CD14-positive monocyte (primary cell): ENCODE measurements around the gene PYROXD2. TPM values are rescaled to one million over a fixed set of nuclear protein-coding genes. Genes with fewer than 3 reads are reported as not detected.

ENCODE experiments used
- DNase-seq, 3 donors: peaks; one replicate each; pipeline ENCODE4 v3.0.0-alpha.2; 2011 to 2022
- H2AFZ ChIP-seq: 2 replicates; pipeline ENCODE4 v1.6.0; 2012; ENCODE audit warnings: mild to moderate bottlenecking, low read depth, low read length, inconsistent platforms; ENCODE audit not compliant: insufficient read depth, poor library complexity, severe bottlenecking
- H3K27ac ChIP-seq, 2 donors: 1 replicate in 1 of 2; 2 replicates in 1 of 2; pipeline ENCODE4 v1.5.1; 2012 to 2013; ENCODE audit warnings: low read length in 2 of 2, control low read depth in 1 of 2, inconsistent platforms in 1 of 2, low read depth in 1 of 2, mild to moderate bottlenecking in 1 of 2
- H3K27me3 ChIP-seq, 2 donors: one replicate each; pipeline versions ENCODE4 v1.6.0 to v1.6.1; 2011 to 2013; ENCODE audit warnings: low read length in 2 of 2; ENCODE audit not compliant: control insufficient read depth in 2 of 2, insufficient read depth in 2 of 2
- H3K36me3 ChIP-seq, 2 donors: replicated peaks in 1 of 2; 1 replicate in 1 of 2; 2 replicates in 1 of 2; pipeline versions ENCODE4 v1.5.1 to v1.6.1; 2012 to 2013; ENCODE audit warnings: low read length in 2 of 2, control low read depth in 1 of 2, inconsistent platforms in 1 of 2, mild to moderate bottlenecking in 1 of 2; ENCODE audit not compliant: insufficient read depth in 2 of 2, control insufficient read depth in 1 of 2
- H3K4me1 ChIP-seq, 2 donors: 1 replicate in 1 of 2; 2 replicates in 1 of 2; pipeline versions ENCODE4 v1.5.1 to v1.6.1; 2012 to 2013; ENCODE audit warnings: low read length in 2 of 2, control low read depth in 1 of 2, inconsistent platforms in 1 of 2, mild to moderate bottlenecking in 1 of 2, moderate library complexity in 1 of 2; ENCODE audit not compliant: insufficient read depth in 2 of 2, control insufficient read depth in 1 of 2
- H3K4me2 ChIP-seq: replicated peaks from 2 replicates; pipeline ENCODE3; 2012; ENCODE audit warnings: low read length, moderate library complexity, mild to moderate bottlenecking; ENCODE audit not compliant: poor library complexity, severe bottlenecking; ENCODE audit errors: extremely low read depth
- H3K4me3 ChIP-seq, 3 experiments: fragments of 200-600 bp in 1 of 3; sonication (generic) in 1 of 3; replicated peaks in 1 of 3; 1 replicate in 2 of 3; 2 replicates in 1 of 3; pipeline ENCODE4 v1.5.1; 2011 to 2013; ENCODE audit warnings: low read length in 3 of 3, mild to moderate bottlenecking in 3 of 3, control low read depth in 2 of 3, low read depth in 2 of 3, inconsistent platforms in 1 of 3, moderate library complexity in 1 of 3
- H3K79me2 ChIP-seq: 2 replicates; pipeline ENCODE4 v1.6.0; 2012; ENCODE audit warnings: mild to moderate bottlenecking, control low read depth, inconsistent platforms, low read length, moderate library complexity; ENCODE audit not compliant: insufficient read depth
- H3K9ac ChIP-seq: 2 replicates; pipeline ENCODE4 v1.6.0; 2017; ENCODE audit warnings: low read length, mild to moderate bottlenecking; ENCODE audit not compliant: insufficient read depth, poor library complexity, severe bottlenecking
- H3K9me3 ChIP-seq, 2 donors: replicated peaks in 1 of 2; 1 replicate in 1 of 2; 2 replicates in 1 of 2; pipeline versions ENCODE4 v1.5.1 to v1.6.1; 2012 to 2013; ENCODE audit warnings: low read length in 2 of 2, control low read depth in 1 of 2; ENCODE audit not compliant: control insufficient read depth in 1 of 2, insufficient read depth in 1 of 2
- H4K20me1 ChIP-seq: 2 replicates; pipeline ENCODE4 v1.6.0; 2012; ENCODE audit warnings: mild to moderate bottlenecking, low read length, control low read depth, moderate library complexity; ENCODE audit not compliant: insufficient read depth
- H3K27ac Mint-ChIP-seq, 7 donors: one replicate each; pipeline ENCODE4 v1.8.0; 2020; ENCODE audit warnings: mild to moderate bottlenecking in 7 of 7, mixed read lengths in 7 of 7, moderate library complexity in 6 of 7, inconsistent platforms in 2 of 7
- H3K27me3 Mint-ChIP-seq, 3 donors: one replicate each; pipeline ENCODE4 v1.8.0; 2021 to 2022; ENCODE audit warnings: low read depth in 3 of 3, mild to moderate bottlenecking in 3 of 3, mixed read lengths in 3 of 3, moderate library complexity in 3 of 3, inconsistent platforms in 1 of 3
- H3K36me3 Mint-ChIP-seq, 2 donors: one replicate each; pipeline ENCODE4 v1.8.0; 2020; ENCODE audit warnings: mixed read lengths in 2 of 2, inconsistent platforms in 1 of 2, mild to moderate bottlenecking in 1 of 2
- H3K4me1 Mint-ChIP-seq: one replicate; pipeline ENCODE4 v1.8.0; 2020; ENCODE audit warnings: mild to moderate bottlenecking, mixed read lengths
- H3K4me3 Mint-ChIP-seq, 2 donors: one replicate each; pipeline ENCODE4 v1.8.0; 2020; ENCODE audit warnings: mild to moderate bottlenecking in 2 of 2, mixed read lengths in 2 of 2, moderate library complexity in 1 of 2
- H3K9me3 Mint-ChIP-seq, 7 donors: one replicate each; pipeline ENCODE4 v1.8.0; 2020 to 2022; ENCODE audit warnings: mixed read lengths in 7 of 7, mild to moderate bottlenecking in 6 of 7, moderate library complexity in 6 of 7, inconsistent platforms in 2 of 7
- WGBS: methylation state at CpG from one replicate; pipeline ENCODE4 v1.1.5; 2013; ENCODE audit warnings: missing lambda C conversion rate; ENCODE audit not compliant: insufficient coverage; 5-methylcytosine and 5-hydroxymethylcytosine counted together
- intact Hi-C, 2 donors: fragments of 100-400 bp; cut with micrococcal nuclease; formaldehyde crosslinking; loops; one replicate each; pipeline versions ENCODE4 v1.15.0 to v1.15.1; 2023
- polyA plus RNA-seq, 3 donors: library from polyadenylated mRNA; depleted of rRNA in 1 of 3; unstranded in 2 of 3; stranded (reverse) in 1 of 3; fragments of 300-500 nt in 2 of 3; fragments of >200 nt in 1 of 3; fragmentation: Illumina TruSeq in 2 of 3; gene quantifications; 1 replicate in 2 of 3; 2 replicates in 1 of 3; pipeline ENCODE4 v1.2.3, GENCODE V29; 2012 to 2021
- TF ChIP-seq, protein P1 (sequence below): fragments of 200-600 bp; IDR thresholded peaks from one replicate; pipeline ENCODE4 v1.8.0; 2022; ENCODE audit warnings: antibody characterized with exemption, mild to moderate bottlenecking

The PYROXD2 gene
- polyA plus RNA-seq, 3 donors: 0.27 to 21.6 (median 1.00) TPM

DNA sequence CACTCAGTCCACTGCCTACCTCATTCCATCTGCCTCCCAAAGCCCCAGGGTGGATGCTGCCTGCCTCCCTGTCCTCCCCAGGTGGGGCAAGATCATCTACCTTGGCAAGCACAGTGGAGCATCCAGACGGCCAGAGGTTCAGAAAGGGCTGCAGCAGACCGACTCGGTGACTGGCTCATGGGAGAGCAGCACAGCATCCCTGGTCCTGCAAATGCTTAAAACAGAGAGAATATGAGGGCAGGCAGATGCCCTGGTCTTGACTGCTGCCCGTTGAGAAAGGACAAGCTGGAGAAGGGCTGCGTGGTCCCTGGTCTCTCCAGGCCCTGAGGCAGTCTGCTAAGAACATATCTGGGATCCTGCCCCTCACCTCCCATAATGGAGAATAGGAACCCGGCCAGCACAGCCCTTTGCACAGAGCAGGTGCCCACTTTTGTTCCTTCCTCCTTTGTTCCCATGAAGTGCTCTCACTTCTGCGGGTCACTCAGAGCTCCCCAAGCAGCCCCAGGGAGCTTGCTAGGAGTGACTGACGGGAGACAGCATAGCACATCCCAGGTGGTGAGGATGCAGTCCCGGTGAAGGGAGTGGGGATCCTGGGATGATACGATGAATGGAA lies 30.3 kb upstream of the PYROXD2 start:
- peaks cover 1 to 6% (median 2%) of the 10 kb centered on the region in 3 donors for H3K27me3 Mint-ChIP-seq
- H3K36me3 ChIP-seq: peaks cover 38 to 49% of the 10 kb centered on the region in 2 donors
- H3K36me3 Mint-ChIP-seq: peaks cover 44 to 48% of the 10 kb centered on the region in 2 donors
- H3K4me1 Mint-ChIP-seq: peaks cover 46% of the 10 kb centered on the region
- DNase-seq: no peak
- no peak overlapping the region for H3K9ac ChIP-seq
- H4K20me1 ChIP-seq: peaks cover 56% of the 10 kb centered on the region
- WGBS: 96% methylated on average over 8 of the region's 10 CpGs
- H3K27ac ChIP-seq: peak overlapping the region in 1 of 2 donors; percentile 90
- peak overlapping the region in 1 of 3 experiments; percentile 95 for H3K4me3 ChIP-seq
- H3K4me1 ChIP-seq: peaks cover 22 to 29% of the 10 kb centered on the region in 2 donors
- peak overlapping the region; percentile 92 to 95 for H3K4me3 Mint-ChIP-seq
- no peaks in the 10 kb centered on the region for H3K9me3 ChIP-seq
- intact Hi-C loops: no loop called here
- TF ChIP-seq, protein P1, sequence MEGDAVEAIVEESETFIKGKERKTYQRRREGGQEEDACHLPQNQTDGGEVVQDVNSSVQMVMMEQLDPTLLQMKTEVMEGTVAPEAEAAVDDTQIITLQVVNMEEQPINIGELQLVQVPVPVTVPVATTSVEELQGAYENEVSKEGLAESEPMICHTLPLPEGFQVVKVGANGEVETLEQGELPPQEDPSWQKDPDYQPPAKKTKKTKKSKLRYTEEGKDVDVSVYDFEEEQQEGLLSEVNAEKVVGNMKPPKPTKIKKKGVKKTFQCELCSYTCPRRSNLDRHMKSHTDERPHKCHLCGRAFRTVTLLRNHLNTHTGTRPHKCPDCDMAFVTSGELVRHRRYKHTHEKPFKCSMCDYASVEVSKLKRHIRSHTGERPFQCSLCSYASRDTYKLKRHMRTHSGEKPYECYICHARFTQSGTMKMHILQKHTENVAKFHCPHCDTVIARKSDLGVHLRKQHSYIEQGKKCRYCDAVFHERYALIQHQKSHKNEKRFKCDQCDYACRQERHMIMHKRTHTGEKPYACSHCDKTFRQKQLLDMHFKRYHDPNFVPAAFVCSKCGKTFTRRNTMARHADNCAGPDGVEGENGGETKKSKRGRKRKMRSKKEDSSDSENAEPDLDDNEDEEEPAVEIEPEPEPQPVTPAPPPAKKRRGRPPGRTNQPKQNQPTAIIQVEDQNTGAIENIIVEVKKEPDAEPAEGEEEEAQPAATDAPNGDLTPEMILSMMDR: no peak
- H3K9me3 Mint-ChIP-seq: peaks cover 0 to 6% (median 0%) of the 10 kb centered on the region in 7 donors
- H3K79me2 ChIP-seq: peaks cover 54% of the 10 kb centered on the region
- peak overlapping the region; percentile 85 for H3K4me2 ChIP-seq
- H2AFZ ChIP-seq: no peak overlapping the region
- H3K27me3 ChIP-seq: peaks cover 0 to 2% of the 10 kb centered on the region in 2 donors
- H3K27ac Mint-ChIP-seq: peak overlapping the region; percentile 12 to 96 (median 60)

DNA sequence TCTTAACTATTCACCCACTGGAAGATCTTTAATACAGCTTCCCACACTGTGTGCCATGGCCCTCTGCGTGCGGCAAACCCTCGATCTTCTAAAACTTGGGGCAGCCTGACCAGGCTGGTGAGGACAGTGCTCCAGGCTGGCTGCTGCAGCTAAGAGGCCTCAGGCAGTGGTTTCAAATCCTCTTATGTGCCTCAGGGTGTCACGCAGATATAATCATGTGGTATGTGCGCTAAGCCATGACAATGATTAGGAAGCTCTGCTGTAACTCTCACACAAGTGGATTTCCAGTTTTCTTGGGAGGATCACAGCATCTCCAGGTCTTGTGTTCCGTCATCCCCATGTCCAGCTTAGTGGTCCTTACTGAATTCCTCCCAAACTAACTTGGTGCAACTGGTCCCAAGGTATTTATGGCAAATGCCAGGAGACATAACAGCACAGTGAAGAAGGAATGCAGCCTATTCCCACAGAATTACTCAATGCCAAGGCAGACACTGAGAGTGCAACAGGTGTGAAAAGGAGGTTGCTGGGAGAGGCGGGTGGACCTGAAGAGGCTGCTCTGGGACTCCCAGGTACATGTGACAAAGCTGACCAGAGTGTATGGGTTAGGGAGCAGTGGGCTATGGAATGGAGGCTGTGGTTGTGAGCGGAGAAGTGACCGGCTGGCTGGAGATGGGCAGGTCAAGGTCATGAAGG lies 29.5 kb upstream of the PYROXD2 start:
- Histone ChIP-seq H3K36me3 (peaks cover 40 to 58% of the 10 kb centered on the region in 2 donors), H3K27me3 (no peaks in the 10 kb centered on the region), H3K9ac (no peak overlapping the region), H3K9me3 (no peaks in the 10 kb centered on the region), H3K79me2 (peaks cover 54% of the 10 kb centered on the region), H4K20me1 (peaks cover 64% of the 10 kb centered on the region), H3K4me2 (no peak overlapping the region), H3K4me3 (no peak overlapping the region), H3K27ac (peak overlapping the region; percentile 34 to 90), H2AFZ (no peak overlapping the region), H3K4me1 (peaks cover 22 to 29% of the 10 kb centered on the region in 2 donors)
- H3K27ac Mint-ChIP-seq: peak overlapping the region in 5 of 7 donors; percentile 58 to 88 (median 78)
- TF ChIP-seq, protein P1: no peak
- intact Hi-C loops: no loop called here
- peaks cover 51 to 57% of the 10 kb centered on the region in 2 donors for H3K36me3 Mint-ChIP-seq
- 55% methylated on average over 7 of the region's 9 CpGs for WGBS
- H3K9me3 Mint-ChIP-seq: peaks cover 0 to 5% (median 3%) of the 10 kb centered on the region in 7 donors
- peaks cover 0 to 1% (median under 1%) of the 10 kb centered on the region in 3 donors for H3K27me3 Mint-ChIP-seq
- no peak overlapping the region for H3K4me3 Mint-ChIP-seq
- DNase-seq: peak; percentile 8 to 52 (median 10)
- peaks cover 47% of the 10 kb centered on the region for H3K4me1 Mint-ChIP-seq
